DMS53 treated with DMSO at 0.1 percent for 48 hours (cell line): ENCODE data around the gene AK4.
"Not testable (repeated sequence)": the region's sequence is repeated elsewhere in the genome, so short reads cannot be mapped to it uniquely, and the experiment has no call there.

ENCODE experiments used
- DNase-seq: peaks from one replicate; lab custom pipeline; 2025; ENCODE audit not compliant: unreplicated experiment; lab: John Stamatoyannopoulos, UW

AK4 gene

DNA sequence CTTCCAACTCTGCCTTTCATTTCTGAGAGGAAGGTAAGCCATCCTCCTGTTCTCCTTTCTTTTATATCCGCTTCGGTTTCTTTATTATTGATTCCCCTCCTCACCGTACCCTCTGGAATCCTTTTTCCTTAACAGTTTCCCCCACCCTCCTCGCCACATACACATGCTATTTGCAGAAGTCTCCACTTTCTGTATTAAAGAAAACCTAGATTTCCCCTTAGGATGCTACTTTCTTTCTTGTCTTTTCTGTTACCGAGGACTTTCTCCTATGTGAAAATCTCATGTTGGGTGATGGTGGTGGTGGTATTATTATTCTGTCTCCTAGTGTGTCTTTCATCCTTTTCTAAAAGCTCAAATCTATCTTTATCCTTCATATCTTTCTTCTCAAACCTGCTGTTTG lies 62.3 kb downstream of the AK4 start:
- no peak for DNase-seq

DNA sequence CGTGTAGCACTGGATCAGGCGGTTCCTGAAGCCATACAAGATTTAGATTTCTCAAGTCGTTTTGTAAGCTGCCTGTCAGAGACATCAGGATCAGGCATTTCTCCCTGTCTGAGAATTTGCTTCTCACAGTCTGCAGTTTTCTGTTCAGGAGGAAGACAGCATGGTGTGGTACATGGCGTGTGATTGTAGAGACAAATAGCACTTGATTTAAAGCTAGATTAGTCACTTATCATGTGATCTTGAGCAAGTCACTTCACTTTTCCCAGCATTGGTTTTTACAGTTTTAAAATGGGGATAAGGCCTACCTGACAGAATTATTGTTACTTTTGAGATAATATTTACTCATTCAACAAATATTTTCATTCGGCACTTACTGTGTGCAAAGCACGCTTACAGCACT lies 63.3 kb downstream of the AK4 start:
- DNase-seq: no peak

DNA sequence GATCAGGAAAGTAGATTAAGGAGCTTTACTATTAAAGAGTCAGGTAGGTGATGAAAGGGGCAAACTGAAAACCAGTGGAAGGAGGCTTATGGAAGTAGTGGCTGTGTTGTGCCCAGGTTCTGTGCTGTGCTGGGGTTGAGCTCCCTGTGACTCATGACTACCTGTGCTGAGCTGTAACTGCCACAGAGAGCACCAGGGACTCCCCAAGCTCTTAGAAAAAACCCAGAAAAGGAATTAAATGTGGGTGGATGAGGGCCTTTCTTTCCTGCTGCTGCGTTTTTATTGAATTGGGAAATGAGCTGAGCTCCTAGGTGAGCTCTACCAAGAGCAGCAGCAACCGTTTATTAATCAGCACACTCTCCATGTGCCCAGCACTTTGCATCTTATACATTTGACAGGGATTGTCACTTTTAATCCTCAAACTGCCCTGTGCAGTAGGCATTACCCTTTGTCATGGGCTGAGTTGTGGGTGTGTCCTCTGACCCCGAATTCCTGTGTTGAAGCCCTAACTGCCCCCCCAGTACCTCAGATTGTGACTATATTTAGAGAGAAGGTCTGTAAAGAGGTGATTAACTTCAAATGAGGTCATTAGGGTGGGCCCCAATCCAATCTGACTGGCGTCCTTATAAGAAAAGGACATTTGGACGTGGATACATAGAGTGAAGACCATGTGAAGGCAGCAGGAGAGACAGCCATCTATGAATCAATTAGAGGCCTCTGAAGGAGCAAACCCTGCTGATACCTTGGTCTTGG lies 65.4 kb downstream of the AK4 start:
- no peak for DNase-seq

DNA sequence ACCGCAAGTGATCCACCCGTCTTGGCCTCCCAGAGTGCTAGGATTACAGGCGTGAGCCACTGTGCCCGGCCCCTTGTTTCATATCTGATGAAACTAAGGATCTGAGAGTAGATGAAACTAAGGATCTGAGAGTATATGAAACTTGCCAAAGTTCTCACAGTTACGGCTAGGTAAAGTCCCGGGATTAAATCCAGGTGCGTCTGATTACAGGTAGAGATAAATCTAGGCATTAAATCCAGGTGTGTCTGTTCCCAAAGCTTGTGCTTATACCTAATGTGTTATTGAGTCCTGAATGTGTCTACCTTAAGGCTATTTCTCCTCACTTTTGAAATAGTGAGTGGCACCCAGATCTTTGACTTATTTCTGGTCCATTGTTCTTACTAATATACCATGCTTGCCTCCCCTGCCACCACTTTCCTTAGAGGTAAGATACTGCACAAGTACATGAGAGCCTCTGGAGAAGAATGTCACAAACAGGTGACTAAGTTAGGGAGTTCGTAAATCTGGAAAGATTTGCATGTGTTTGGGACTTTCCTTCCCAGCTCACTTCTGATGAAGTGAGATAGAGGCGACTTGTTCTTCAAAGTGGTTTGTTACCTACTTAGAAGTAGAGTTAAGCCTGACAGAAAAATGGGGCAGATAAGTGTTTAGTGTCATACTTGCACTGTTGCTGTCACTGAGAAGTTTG lies 66.5 kb downstream of the AK4 start:
- no peak for DNase-seq

DNA sequence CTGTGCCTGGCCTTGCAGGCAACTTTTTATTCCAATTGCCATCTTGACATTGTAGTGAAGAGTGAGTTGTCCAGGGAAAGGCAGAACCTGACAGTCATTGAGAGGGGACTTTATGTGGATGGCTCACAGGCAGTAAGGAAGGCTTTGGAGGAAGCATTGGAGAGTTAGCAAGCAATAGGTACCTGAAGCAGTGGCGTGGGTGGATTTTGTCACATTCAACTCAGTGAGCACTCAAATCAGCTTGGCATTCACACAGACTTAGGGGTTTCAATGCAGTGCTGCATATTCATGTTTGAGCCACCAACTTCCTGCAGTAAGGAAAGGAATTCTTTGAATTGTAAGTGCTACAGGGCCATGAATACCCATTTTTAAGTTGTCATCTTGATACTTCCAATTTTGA lies 69.0 kb downstream of the AK4 start:
- DNase-seq: no peak

DNA sequence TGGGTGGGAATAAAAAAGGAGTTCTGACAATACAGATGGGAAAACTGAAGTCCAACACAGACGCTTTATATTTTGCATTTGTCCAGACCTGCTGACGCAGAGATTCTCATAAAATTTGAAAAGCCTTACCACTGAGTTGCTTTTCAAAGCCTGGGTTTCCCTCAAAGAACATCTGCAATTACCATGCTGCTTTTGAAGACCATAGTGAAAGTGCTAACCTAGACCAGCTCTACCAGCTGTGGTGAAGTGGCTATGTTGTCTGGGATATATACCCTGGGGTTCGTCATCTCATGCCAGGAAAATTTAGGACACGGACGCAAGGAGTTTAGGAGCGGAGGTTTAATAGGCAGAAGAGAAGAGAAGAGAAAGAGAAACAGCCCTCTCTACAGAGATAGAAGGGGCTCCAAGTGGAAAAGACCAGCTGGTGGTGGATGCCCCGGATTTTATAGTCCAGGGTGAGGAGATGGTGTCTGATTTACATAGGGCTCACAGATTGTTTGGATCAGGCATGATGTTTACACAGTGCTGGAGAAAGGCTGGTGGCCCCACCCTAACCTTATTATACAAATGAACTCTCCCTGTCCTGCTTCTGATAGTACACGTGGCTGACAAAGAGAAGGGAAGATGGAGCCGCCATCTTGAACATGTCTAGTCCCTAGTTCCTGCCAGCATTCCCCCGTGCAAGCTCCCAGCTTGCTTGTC lies 73.8 kb downstream of the AK4 start:
- DNase-seq: no peak

DNA sequence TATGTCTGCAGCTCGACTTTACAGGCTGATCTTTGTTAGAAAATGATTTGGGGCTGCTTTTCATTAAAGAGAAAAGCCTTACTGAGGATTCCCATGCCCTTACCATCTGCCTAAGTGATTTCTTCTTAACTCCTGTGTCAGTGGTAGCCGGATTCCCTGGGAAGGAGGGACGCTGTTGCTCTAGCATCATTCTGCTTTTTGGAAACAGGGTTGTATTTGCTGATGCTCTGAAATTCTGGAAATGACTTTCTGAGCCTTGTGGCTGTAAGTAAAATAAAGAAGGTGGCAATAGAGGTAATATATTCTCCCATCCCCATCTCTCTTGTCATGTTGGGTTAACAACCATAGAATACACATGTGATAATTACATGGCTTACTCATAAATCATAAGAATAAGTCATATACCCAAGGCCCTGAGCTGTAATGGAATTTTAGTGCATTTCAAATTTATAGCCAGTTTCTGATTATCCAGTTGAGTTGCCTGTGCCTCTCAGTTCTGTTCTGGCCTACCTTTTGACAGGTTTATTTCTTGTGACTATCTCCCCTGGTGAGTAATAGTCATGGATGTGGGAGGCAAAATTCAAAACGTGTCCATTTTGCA lies 74.4 kb downstream of the AK4 start:
- no peak for DNase-seq

DNA sequence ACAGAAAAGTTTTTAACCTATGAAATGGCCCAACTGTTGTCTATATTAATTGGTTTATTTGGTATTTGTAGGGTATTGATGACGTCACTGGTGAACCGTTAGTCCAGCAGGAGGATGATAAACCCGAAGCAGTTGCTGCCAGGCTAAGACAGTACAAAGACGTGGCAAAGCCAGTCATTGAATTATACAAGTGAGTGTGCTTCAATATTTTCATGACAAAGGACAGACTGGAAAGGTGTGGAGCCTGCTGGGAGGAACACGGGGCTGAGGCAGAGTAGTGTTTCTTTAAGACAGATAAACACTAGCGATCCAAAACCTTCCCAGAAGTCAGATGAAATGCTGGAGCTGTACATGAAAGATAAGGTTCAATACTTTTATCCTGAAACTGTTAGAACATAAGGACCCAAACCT lies 76.7 kb downstream of the AK4 start:
- no peak for DNase-seq

DNA sequence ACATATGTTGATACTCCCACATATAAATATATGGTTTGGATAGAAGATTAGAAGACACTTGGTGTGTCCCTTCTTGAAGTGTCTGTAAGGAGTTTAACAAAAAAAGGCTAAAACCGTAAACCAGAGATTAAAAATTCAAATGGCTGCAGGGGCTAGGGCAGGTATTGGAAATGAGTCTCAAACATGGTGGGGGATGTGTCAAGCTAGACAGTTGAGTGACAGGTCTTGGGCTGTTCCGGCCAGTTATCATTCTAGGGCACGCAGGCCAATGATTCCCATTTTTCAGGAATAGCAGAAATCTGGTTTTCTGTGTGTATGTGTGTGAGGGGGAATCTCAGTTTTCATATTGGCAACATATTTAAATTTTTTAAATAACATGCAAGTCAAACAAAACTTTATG lies 77.2 kb downstream of the AK4 start:
- no peak for DNase-seq

DNA sequence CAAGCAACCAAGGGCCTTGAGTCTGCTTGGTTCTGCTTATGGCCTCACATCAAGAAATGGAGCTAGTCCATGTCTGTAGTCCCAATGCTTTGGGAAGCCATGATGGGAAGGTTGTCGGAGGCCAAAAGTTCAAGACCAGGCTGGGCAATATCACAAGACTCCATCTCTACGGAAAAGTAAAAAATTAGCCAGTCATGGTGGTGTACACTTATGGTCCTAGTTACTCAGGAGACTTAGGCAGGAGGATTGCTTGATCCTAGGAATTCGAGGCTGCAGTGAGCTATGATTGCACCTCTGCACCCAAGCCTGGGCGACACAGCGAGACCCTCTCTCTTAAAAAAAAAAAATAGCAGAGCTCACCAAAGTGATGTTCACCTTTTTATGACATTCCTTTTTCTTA lies 81.2 kb downstream of the AK4 start:
- DNase-seq: no peak

DNA sequence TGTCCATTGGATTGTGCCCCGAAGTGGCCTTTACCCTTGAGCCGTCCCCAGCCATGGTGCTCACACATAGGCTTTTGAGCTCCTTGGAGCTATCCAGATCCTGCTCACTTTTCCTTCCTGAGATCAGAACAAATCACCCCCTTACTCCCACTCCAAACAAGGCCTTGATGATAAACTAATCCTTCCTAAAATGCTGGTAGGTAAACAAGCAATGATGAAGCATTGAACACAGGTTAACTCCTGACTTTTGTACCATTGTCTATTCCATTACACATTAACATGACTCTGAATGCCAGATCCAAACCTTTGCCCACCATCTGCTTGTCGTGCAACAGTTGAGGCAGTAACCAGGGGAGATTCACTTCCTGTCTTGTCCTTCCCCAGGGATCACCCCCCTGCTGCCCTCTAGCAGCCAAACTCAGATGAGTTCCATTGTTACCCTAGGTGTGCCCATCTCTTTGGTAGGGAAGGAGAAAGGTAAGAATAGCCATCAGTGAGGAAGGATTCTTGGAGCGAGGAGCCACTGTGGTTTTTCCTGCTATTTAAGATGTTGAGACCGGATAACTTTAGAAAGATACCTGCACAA lies 81.8 kb downstream of the AK4 start:
- DNase-seq: peak; percentile 13

DNA sequence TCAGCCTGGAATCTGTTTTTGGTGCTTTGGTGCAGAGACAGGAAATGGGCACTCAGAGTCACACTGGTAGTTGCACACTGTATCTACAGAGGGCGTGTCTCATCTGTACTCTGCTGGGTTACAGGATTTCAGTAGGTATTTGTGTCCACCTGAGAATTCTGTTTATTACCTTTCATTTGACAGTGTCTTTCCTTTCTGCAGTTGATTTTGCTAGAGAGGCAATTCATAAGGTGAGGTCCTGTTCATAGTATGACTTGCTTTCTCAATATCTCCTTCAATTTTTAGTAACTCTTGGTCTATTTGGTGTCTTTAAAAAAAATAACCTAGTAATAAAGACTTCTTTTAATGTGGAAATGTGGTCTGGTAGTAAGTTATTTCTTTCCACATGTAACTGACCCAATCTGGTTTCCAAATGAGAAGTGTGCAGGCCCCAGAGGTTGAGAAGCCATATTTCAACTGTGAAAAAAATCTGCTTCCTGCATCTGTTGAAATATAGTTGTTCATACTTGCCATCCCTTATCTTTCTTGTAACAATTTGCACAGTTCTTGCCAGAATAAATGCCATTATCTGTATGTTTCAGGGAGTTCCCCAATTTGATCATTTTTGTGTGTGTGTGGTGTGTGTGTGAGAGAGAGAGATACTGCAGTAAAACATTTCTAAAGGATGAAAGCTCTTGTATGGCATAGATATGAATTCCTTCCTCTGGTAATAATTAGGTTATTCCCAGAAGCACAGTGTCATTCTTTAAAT lies 82.9 kb downstream of the AK4 start:
- DNase-seq: peak; percentile 68

DNA sequence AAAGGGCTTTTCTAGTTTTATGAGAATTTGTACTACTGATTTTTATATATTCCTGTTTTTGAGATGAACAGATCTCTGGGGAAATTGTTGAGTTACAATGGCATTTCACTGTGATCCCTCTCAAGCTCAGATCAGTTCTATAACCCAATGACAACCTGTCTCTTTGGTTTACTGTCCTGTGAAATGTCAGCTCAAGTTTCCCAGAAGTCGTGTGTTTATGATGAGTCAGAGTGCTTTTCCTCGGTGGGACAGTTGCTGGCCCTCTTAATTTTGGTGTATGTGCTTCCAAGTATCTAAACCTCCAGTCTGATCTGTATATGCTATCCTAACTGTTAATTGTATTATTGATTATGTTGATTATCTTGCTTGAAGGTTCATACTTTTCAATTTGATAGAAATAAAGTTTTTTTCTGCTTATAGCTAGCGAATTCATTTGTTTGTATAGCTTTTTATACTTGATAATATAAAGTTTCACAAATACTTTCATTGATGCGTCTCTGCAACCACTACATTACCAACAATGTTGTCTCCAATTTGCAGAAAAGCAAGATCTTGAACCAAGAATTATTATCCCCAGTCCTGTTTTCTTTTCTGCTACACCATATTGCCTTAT lies 83.8 kb downstream of the AK4 start:
- DNase-seq: peak; percentile 21

DNA sequence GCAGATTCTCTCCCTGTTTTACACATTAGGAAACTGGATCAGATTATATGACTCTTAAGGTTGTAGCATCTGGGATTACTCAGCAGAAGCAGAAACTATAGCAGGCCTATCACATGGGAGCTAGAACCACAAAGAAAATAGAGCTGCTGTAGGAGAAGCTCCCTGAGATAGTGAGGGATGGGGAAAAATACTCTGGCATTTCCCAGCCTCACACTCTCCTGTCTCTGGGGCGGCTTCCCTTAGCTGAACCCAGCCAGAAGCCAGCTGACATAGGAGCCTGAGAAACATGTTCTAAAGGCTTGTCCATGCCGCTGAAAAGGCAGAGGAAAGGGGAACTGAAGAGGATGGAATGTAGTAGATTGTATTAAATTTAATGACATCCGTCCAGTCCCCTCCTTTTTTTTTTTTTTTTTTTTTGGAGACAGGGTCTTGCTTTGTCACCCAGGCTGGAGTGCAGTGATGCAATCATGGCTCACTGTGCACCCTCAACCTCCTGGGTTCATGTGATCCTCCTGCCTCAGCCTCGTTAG lies 84.5 kb downstream of the AK4 start:
- DNase-seq: no peak

DNA sequence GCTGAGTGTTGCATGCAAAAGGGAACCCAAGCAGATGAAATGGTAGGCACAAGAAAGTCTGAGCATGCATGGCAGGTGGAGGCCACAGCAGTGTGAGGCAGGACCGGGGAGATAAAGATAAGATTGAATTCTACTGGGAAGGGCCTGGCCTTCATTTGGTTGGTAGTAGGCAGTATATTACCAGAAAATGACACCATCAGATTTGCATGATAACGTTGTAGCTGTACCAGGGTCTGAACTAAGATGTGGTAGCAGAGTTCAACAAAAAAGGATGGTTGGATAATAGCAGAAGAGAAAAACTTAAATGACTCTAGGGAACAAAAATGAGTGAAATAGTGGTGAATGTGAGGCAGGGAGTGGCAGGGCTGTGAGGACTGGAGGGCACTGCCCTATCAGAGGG lies 85.8 kb downstream of the AK4 start:
- DNase-seq: no peak

DNA sequence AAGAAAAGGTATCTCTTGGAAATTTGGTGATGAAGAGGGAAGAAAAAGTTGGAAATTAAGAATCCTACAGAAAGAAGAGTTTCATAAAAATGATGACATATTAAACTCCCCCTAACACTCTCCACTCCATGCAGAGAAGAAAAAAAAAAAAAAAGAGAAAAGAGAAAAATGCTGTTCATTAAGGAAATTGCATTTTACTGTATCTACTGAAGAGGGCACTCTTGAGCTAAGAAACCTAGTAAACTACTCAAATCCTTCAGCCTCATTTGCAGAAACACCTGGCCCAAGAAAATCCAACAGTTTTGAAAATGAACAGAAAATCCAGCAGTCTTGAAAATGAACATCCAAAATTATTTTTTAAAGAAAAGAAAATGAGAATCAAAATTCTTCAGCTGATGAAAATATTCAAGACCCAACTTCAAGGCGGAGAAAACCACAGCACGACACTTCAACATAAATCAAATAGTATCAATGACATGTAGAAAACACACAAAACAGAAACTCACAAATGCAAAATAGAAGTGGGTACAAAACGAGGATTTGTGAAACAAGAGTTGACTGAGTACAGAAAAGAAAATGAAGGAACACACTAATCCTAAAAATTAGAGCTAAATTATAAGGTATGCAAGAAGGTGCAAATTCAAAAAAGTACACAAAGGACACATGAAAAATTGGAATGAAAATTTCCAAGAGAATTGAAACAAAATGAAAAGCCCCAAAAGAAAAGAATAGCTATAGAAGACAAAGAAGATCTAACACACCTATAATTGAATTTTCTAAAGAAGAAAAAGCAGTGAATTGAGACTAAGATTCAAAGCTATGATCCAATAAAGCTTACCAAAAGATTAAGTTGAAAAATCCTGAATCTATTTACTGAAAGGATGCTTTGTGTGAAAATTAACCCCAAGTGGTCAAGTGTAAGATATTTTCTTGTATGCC lies 88.1 kb downstream of the AK4 start:
- peak; percentile 93 for DNase-seq

DNA sequence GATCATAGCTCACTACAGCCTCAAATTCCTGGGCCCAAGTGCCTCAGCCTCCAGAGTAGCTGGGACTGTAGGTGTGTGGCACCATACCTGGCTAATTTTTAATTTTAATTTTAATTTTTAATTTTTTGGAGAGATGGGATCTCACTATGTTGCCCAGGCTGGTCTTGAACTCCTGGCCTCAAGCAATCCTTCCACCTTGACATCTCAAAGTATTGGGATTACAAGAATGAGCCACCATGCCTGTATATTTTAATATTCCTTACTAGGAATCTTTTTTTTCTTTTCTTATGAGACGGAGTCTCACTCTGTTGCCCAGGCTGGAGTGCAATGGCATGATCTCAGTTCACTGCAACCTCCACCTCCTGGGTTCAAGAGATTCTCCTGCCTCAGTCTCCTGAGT lies 89.1 kb downstream of the AK4 start:
- DNase-seq: not testable (repeated sequence)

DNA sequence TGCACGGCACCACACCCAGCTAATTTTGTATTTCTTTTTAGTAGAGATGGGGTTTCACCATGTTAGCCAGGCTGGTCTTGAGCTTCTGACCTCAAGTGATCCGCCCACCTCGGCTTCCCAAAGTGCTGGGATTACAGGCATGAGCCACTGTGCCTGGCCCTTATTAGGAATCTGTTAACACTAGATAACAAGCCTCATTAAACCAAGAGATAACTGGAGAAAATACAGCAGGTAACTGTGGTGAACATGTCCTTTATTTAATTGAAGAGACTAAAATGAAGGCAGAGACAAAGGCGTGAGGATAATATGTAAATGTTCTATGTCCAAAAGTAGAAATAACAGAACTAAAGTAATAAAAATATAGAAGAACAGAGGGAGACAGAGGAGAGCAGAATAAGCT lies 89.5 kb downstream of the AK4 start:
- DNase-seq: no peak

DNA sequence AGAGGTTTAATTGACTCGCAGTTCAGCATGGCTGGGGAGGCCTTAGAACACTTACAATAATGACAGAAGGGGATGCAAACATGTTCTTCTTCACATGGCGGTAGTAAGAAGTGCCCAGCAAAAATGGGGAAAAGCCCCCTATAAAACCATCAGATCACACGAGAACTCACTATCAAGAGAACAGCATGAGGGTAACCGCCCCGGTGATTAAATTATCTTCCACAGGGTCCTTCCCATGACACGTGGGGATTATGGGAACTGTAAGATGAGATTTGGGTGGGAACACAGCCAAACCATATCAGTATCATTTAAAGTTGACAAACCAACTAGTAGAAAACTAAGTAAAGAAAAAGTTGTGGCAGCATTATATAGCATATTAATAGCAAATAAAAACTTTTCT lies 90.0 kb downstream of the AK4 start:
- DNase-seq: no peak
